ENCODE data around the gene PCDHA13.
"Not testable (repeated sequence)": the region's sequence is repeated elsewhere in the genome, so short reads cannot be mapped to it uniquely, and the experiment has no call there.

The PCDHA13 gene

GRCh38 chr5:140881889-140882590 is at the start of gene PCDHA13:
Gene PCDHA13 (plus strand): TSS chr5:140882124. CDS start chr5:140882269, 145 bp downstream.
- H3K4me3 ChIP-seq (ENCODE audit: low read depth, low read length), result no peak within 1 kb of the TSS

GRCh38 chr5:140833993-140834392 is 47.9 kb upstream of the PCDHA13 start, which contains the start of gene PCDHA7:
Gene PCDHA7 (plus strand): TSS chr5:140834269. CDS start chr5:140834384, 115 bp downstream.
- H3K4me3 ChIP-seq (ENCODE audit: low read depth, low read length), result no peak within 1 kb of the TSS
- TF ChIP-seq CTCF (IDR thresholded peaks at IDR 0.05; ENCODE audit: low read depth, low read length), result no peak

More at GRCh38 chr5:140881889-140882590, at the start of gene PCDHA13:
- no peak for TF ChIP-seq CTCF (IDR thresholded peaks at IDR 0.05; ENCODE audit: low read depth, low read length)

- not testable (repeated sequence) for H3K4me3 ChIP-seq (ENCODE audit: low read depth, low read length)
These were observed 47.4 kb upstream of the PCDHA13 start for GRCh38 chr5:140834439-140835008.

- H3K4me3 ChIP-seq (ENCODE audit: low read depth, low read length), result no peak overlapping the region
- no peak for TF ChIP-seq CTCF (IDR thresholded peaks at IDR 0.05; ENCODE audit: low read depth, low read length)
These were observed 46.1 kb upstream of the PCDHA13 start for GRCh38 chr5:140835622-140836510.

GRCh38 chr5:140840978-140841962 is 40.7 kb upstream of the PCDHA13 start, which contains the start of gene PCDHA8:
Gene PCDHA8 (plus strand): TSS chr5:140841187. CDS start chr5:140841322, 135 bp downstream.
- no peak within 1 kb of the TSS for H3K4me3 ChIP-seq (ENCODE audit: low read depth, low read length)
- TF ChIP-seq CTCF (IDR thresholded peaks at IDR 0.05; ENCODE audit: low read depth, low read length), result peak; percentile 21; the same call in 1 of the 2 replicates

- no peak overlapping the region for H3K4me3 ChIP-seq (ENCODE audit: low read depth, low read length)
- TF ChIP-seq CTCF (IDR thresholded peaks at IDR 0.05; ENCODE audit: low read depth, low read length), result no peak
These were observed 38.9 kb upstream of the PCDHA13 start for GRCh38 chr5:140842798-140843733.

GRCh38 chr5:140848139-140849102 is 33.5 kb upstream of the PCDHA13 start, which contains the start of gene PCDHA9:
Gene PCDHA9 (plus strand): TSS chr5:140848382. CDS start chr5:140848496, 114 bp downstream.
- not testable (repeated sequence) for H3K4me3 ChIP-seq (ENCODE audit: low read depth, low read length)

GRCh38 chr5:140849831-140850634 is 31.9 kb upstream of the PCDHA13 start:
- H3K4me3 ChIP-seq (ENCODE audit: low read depth, low read length), result not testable (repeated sequence)
